HL-60 (cell line): ENCODE data around the gene AKAP7.

Experiments used
- DNase-seq, 2 experiments: peaks; one replicate each; pipeline ENCODE4 v3.0.0-alpha.2; 2010 to 2020; ENCODE audit warnings: low read depth in 1 of 2, low spot score in 1 of 2
- H3K27ac ChIP-seq: fragments of 250-450 bp; sonication (Bioruptor Pico); replicated peaks from 2 replicates; pipeline ENCODE4 v1.5.1; 2020; ENCODE audit warnings: mild to moderate bottlenecking, moderate library complexity
- H3K27me3 ChIP-seq: fragments of 250-450 bp; sonication (Bioruptor Pico); 2 replicates; pipeline ENCODE4 v1.5.1; 2021; ENCODE audit warnings: mild to moderate bottlenecking, moderate library complexity; ENCODE audit not compliant: insufficient read depth, poor library complexity, severe bottlenecking
- H3K4me3 ChIP-seq: replicated peaks from 2 replicates; pipeline ENCODE4 v1.5.1; 2011; ENCODE audit warnings: mild to moderate bottlenecking, control low read depth, low read length; ENCODE audit not compliant: insufficient read depth
- CTCF ChIP-seq: IDR thresholded peaks from one replicate; pipeline ENCODE4 v1.5.1; 2011; ENCODE audit warnings: low read length, control low read depth, inconsistent platforms; ENCODE audit not compliant: insufficient read depth
- GABPA ChIP-seq: IDR thresholded peaks from 2 replicates; pipeline ENCODE4 v1.6.1; 2012; ENCODE audit warnings: low read depth
- POLR2AphosphoS5 ChIP-seq: IDR thresholded peaks from 2 replicates; pipeline ENCODE4 v1.6.1; 2012; ENCODE audit warnings: low read depth
- REST ChIP-seq: IDR thresholded peaks from 2 replicates; pipeline ENCODE4 v1.6.1; 2012; ENCODE audit warnings: low read depth; ENCODE audit not compliant: insufficient replicate concordance
- SPI1 ChIP-seq: IDR thresholded peaks from 2 replicates; pipeline ENCODE4 v1.6.1; 2012; ENCODE audit warnings: low read depth, mild to moderate bottlenecking, borderline replicate concordance

Gene AKAP7

GRCh38 chr6:131212024-131212423 lies 76.8 kb downstream of the AKAP7 start:
- Histone ChIP-seq H3K27ac (no peak overlapping the region), H3K4me3 (no peak overlapping the region), H3K27me3 (no peaks in the 10 kb centered on the region)
- no peak for DNase-seq
- TF ChIP-seq CTCF (no peak), SPI1 (no peak), GABPA (no peak), POLR2AphosphoS5 (no peak), REST (no peak)

GRCh38 chr6:131212913-131213312 lies 77.6 kb downstream of the AKAP7 start:
- Histone ChIP-seq H3K27me3 (no peaks in the 10 kb centered on the region), H3K27ac (no peak overlapping the region), H3K4me3 (no peak overlapping the region)
- DNase-seq = no peak
- TF ChIP-seq SPI1 = no peak
- no peak for TF ChIP-seq GABPA
- TF ChIP-seq POLR2AphosphoS5 = no peak
- no peak for TF ChIP-seq REST
- no peak for TF ChIP-seq CTCF

- H3K27me3 ChIP-seq = no peaks in the 10 kb centered on the region
- no peak for TF ChIP-seq CTCF
- TF ChIP-seq REST = no peak
- TF ChIP-seq SPI1 = no peak
- no peak for TF ChIP-seq POLR2AphosphoS5
- TF ChIP-seq GABPA = no peak
- DNase-seq = no peak
- H3K27ac ChIP-seq = no peak overlapping the region
- no peak overlapping the region for H3K4me3 ChIP-seq
Measured at GRCh38 chr6:131213501-131213990, 78.3 kb downstream of the AKAP7 start.
